GM23338 (cell line): ENCODE measurements around the gene FAM111A.

Source experiments
- CREB1 ChIP-seq: fragments of 250-450 bp; sonication (Bioruptor Pico); IDR thresholded peaks from 2 replicates; pipeline ENCODE4 v1.5.0; 2020; ENCODE audit warnings: low read depth, mild to moderate bottlenecking, moderate library complexity
- EZH2 ChIP-seq: fragments of 200-600 bp; sonication (generic); IDR thresholded peaks from one replicate; pipeline ENCODE4 v1.8.0; 2017; ENCODE audit warnings: antibody characterized with exemption, mild to moderate bottlenecking, low read depth; ENCODE audit not compliant: unreplicated experiment
- EZH2phosphoT487 ChIP-seq: fragments of 200-600 bp; sonication (generic); IDR thresholded peaks from one replicate; pipeline ENCODE4 v1.8.1; 2018; ENCODE audit warnings: antibody characterized with exemption; ENCODE audit not compliant: unreplicated experiment
- JUNB ChIP-seq: IDR thresholded peaks from one replicate; pipeline ENCODE4 v1.6.1; 2016; ENCODE audit warnings: antibody characterized with exemption; ENCODE audit not compliant: unreplicated experiment
- NANOG ChIP-seq: IDR thresholded peaks from 2 replicates; pipeline ENCODE4 v1.6.1; 2016; ENCODE audit warnings: antibody characterized with exemption, borderline replicate concordance
- POLR2AphosphoS5 ChIP-seq: IDR thresholded peaks from 2 replicates; pipeline ENCODE4 v1.6.1; 2016; ENCODE audit warnings: antibody characterized with exemption, low read depth
- STAT1 ChIP-seq: IDR thresholded peaks from one replicate; pipeline ENCODE4 v1.6.1; 2016; ENCODE audit warnings: antibody characterized with exemption; ENCODE audit not compliant: unreplicated experiment
- ZNF114 ChIP-seq: fragments of 250-450 bp; sonication (Bioruptor Pico); IDR thresholded peaks from 2 replicates; pipeline ENCODE4 v1.5.0; 2020; ENCODE audit warnings: mild to moderate bottlenecking, moderate library complexity
- ZNF331 ChIP-seq: fragments of 250-450 bp; sonication (Bioruptor Pico); IDR thresholded peaks from 2 replicates; pipeline ENCODE4 v1.5.0; 2020; ENCODE audit warnings: low read depth, mild to moderate bottlenecking, moderate library complexity
- TF ChIP-seq, protein P1 (sequence below), 2 experiments: fragments of 200-600 bp in 1 of 2; sonication (generic) in 1 of 2; conservative IDR thresholded peaks; 2 replicates each; pipeline versions ENCODE4 v1.5.1 to v1.6.1; 2016 to 2017; ENCODE audit warnings: antibody characterized with exemption in 2 of 2, low read depth in 2 of 2, mild to moderate bottlenecking in 2 of 2, moderate library complexity in 1 of 2
- TF ChIP-seq, protein P2 (sequence below): IDR thresholded peaks from one replicate; pipeline ENCODE4 v1.6.1; 2018; ENCODE audit warnings: antibody characterized with exemption; ENCODE audit not compliant: unreplicated experiment
- TF ChIP-seq, protein P3 (sequence below): fragments of 250-450 bp; sonication (Bioruptor Pico); IDR thresholded peaks from 2 replicates; pipeline ENCODE4 v1.5.0; 2020; ENCODE audit warnings: mild to moderate bottlenecking, moderate library complexity

DNA sequence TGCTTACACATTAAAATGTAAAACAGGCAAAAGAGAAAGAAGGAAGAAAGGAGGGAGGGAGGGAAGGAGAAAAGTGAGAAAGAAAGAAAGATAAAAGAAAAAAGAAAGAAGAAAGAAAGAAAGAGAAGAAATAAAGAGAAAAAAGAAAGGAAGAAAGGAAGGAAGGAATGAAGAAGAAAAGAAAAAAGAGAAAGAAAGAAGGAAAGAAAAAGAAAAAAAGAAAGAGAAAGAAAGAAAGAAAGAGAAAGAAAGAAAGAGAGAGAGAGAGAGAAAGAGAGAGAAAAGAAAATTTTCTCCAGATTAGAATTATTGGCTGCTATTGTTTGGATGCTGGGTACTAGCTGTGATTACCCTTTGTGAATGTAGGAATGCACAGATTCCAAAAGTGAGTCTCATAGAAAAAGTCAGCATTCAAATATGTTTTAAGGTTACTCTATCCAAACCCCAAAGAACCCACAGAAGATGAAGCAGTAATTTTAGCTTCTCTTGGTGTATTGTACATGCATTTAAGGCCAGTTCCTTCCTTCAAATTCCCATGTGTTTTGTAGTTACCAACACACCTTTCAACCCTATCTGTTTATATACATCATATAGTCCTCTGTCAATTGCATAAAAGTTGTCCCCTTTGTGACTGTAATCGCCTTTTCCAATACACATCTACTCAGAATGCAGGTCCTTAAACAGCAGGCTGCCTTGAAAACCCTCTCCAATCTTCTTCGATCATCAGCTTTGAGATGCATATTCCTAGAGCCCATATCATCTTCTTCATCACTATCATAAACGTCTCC, 789 bp upstream of the FAM111A start:
- TF ChIP-seq, protein P1, sequence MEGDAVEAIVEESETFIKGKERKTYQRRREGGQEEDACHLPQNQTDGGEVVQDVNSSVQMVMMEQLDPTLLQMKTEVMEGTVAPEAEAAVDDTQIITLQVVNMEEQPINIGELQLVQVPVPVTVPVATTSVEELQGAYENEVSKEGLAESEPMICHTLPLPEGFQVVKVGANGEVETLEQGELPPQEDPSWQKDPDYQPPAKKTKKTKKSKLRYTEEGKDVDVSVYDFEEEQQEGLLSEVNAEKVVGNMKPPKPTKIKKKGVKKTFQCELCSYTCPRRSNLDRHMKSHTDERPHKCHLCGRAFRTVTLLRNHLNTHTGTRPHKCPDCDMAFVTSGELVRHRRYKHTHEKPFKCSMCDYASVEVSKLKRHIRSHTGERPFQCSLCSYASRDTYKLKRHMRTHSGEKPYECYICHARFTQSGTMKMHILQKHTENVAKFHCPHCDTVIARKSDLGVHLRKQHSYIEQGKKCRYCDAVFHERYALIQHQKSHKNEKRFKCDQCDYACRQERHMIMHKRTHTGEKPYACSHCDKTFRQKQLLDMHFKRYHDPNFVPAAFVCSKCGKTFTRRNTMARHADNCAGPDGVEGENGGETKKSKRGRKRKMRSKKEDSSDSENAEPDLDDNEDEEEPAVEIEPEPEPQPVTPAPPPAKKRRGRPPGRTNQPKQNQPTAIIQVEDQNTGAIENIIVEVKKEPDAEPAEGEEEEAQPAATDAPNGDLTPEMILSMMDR (conservative IDR thresholded peaks at IDR 0.05; ENCODE audit: low read depth in 2 of 2): no peak
- TF ChIP-seq EZH2 (no peak), EZH2phosphoT487 (no peak), STAT1 (no peak), JUNB (no peak), POLR2AphosphoS5 (no peak), CREB1 (CRISPR knock-in tag) (no peak), ZNF331 (no peak), NANOG (no peak), ZNF114 (no peak)
- TF ChIP-seq, protein P2, sequence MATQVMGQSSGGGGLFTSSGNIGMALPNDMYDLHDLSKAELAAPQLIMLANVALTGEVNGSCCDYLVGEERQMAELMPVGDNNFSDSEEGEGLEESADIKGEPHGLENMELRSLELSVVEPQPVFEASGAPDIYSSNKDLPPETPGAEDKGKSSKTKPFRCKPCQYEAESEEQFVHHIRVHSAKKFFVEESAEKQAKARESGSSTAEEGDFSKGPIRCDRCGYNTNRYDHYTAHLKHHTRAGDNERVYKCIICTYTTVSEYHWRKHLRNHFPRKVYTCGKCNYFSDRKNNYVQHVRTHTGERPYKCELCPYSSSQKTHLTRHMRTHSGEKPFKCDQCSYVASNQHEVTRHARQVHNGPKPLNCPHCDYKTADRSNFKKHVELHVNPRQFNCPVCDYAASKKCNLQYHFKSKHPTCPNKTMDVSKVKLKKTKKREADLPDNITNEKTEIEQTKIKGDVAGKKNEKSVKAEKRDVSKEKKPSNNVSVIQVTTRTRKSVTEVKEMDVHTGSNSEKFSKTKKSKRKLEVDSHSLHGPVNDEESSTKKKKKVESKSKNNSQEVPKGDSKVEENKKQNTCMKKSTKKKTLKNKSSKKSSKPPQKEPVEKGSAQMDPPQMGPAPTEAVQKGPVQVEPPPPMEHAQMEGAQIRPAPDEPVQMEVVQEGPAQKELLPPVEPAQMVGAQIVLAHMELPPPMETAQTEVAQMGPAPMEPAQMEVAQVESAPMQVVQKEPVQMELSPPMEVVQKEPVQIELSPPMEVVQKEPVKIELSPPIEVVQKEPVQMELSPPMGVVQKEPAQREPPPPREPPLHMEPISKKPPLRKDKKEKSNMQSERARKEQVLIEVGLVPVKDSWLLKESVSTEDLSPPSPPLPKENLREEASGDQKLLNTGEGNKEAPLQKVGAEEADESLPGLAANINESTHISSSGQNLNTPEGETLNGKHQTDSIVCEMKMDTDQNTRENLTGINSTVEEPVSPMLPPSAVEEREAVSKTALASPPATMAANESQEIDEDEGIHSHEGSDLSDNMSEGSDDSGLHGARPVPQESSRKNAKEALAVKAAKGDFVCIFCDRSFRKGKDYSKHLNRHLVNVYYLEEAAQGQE: no peak
- TF ChIP-seq, protein P3, sequence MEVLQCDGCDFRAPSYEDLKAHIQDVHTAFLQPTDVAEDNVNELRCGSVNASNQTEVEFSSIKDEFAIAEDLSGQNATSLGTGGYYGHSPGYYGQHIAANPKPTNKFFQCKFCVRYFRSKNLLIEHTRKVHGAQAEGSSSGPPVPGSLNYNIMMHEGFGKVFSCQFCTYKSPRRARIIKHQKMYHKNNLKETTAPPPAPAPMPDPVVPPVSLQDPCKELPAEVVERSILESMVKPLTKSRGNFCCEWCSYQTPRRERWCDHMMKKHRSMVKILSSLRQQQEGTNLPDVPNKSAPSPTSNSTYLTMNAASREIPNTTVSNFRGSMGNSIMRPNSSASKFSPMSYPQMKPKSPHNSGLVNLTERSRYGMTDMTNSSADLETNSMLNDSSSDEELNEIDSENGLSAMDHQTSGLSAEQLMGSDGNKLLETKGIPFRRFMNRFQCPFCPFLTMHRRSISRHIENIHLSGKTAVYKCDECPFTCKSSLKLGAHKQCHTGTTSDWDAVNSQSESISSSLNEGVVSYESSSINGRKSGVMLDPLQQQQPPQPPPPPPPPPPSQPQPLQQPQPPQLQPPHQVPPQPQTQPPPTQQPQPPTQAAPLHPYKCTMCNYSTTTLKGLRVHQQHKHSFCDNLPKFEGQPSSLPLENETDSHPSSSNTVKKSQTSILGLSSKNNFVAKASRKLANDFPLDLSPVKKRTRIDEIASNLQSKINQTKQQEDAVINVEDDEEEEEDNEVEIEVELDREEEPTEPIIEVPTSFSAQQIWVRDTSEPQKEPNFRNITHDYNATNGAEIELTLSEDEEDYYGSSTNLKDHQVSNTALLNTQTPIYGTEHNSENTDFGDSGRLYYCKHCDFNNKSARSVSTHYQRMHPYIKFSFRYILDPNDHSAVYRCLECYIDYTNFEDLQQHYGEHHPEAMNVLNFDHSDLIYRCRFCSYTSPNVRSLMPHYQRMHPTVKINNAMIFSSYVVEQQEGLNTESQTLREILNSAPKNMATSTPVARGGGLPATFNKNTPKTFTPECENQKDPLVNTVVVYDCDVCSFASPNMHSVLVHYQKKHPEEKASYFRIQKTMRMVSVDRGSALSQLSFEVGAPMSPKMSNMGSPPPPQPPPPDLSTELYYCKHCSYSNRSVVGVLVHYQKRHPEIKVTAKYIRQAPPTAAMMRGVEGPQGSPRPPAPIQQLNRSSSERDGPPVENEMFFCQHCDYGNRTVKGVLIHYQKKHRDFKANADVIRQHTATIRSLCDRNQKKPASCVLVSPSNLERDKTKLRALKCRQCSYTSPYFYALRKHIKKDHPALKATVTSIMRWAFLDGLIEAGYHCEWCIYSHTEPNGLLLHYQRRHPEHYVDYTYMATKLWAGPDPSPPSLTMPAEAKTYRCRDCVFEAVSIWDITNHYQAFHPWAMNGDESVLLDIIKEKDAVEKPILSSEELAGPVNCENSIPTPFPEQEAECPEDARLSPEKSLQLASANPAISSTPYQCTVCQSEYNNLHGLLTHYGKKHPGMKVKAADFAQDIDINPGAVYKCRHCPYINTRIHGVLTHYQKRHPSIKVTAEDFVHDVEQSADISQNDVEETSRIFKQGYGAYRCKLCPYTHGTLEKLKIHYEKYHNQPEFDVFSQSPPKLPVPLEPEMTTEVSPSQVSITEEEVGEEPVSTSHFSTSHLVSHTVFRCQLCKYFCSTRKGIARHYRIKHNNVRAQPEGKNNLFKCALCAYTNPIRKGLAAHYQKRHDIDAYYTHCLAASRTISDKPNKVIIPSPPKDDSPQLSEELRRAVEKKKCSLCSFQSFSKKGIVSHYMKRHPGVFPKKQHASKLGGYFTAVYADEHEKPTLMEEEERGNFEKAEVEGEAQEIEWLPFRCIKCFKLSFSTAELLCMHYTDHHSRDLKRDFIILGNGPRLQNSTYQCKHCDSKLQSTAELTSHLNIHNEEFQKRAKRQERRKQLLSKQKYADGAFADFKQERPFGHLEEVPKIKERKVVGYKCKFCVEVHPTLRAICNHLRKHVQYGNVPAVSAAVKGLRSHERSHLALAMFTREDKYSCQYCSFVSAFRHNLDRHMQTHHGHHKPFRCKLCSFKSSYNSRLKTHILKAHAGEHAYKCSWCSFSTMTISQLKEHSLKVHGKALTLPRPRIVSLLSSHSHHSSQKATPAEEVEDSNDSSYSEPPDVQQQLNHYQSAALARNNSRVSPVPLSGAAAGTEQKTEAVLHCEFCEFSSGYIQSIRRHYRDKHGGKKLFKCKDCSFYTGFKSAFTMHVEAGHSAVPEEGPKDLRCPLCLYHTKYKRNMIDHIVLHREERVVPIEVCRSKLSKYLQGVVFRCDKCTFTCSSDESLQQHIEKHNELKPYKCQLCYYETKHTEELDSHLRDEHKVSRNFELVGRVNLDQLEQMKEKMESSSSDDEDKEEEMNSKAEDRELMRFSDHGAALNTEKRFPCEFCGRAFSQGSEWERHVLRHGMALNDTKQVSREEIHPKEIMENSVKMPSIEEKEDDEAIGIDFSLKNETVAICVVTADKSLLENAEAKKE: no peak
